NCI-H1930 (cell line): ENCODE measurements around the gene TMF1.

Source experiments
- DNase-seq, 2 experiments: peaks; one replicate each; lab custom pipeline; 2025; lab: John Stamatoyannopoulos, UW

Gene TMF1

DNA sequence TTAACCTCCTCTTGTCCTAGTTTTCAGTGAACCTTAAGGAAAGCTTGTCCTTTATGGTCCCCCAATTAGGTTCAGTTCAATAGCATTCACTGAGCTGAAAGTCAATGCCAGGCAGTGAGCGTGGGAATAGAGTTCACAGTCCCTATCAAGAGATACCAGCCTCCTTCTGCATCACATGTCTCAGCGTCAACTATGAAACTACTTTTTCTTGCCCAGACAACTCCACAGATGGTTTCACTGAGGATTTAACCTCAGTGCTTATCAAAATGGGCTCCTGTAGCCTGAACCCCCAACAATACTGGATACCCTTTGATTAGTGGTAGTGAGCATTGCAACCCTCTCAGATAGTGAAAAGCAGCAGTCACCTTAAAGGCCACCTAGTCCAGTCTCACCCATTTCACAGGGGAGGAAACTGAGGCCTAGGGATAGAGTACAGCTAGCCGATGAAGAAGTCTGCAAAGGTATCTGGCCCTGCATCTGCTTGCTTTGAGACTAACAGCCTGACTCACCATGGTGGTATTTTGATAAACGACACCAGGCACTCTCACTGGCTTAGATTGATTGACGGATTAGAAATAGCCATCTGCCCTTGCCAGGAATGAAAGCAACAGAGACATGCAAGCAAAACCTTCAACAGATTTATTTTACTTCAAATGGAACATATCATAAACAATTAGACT is 29.6 kb upstream of the TMF1 start:
- DNase-seq = no peak

DNA sequence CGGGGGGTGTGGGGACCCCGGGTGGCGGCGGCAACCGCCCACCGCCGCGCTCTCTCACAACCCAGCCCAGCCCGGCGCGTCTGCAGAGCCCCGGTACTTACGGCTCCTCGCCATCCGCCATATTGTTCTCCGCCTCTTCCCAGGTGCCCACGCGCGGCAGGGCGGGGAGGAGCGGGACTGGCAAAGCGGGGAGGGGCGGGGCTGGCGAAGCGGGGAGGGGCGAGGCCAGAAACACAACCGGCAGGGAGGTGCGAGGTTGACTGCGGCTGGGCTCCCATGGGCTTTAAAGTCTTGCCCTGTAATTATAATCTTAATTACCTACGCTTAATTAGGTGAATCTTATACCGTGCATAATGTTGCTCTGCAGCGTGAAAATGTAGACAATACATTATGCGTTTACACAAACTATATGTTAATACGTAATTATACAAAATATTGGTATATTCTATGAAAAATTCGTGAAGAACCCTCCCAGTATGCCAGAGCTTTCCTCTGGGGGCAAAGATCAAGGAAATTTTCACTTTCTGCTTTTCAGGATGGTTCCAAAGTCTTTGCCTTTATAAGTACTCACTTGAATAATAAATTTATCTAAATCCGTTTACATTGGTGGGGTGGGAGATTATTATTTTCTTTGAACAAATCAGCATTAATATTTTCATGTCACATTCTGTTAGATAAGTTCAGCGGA is 28.2 kb upstream of the TMF1 start, which contains the start of gene UBA3:
Gene UBA3, minus strand, starts transcription at position 133 of the 688 bp plus-strand sequence. Its CDS starts 12 bp downstream, at position 121.
- peak; percentile 70 for DNase-seq

DNA sequence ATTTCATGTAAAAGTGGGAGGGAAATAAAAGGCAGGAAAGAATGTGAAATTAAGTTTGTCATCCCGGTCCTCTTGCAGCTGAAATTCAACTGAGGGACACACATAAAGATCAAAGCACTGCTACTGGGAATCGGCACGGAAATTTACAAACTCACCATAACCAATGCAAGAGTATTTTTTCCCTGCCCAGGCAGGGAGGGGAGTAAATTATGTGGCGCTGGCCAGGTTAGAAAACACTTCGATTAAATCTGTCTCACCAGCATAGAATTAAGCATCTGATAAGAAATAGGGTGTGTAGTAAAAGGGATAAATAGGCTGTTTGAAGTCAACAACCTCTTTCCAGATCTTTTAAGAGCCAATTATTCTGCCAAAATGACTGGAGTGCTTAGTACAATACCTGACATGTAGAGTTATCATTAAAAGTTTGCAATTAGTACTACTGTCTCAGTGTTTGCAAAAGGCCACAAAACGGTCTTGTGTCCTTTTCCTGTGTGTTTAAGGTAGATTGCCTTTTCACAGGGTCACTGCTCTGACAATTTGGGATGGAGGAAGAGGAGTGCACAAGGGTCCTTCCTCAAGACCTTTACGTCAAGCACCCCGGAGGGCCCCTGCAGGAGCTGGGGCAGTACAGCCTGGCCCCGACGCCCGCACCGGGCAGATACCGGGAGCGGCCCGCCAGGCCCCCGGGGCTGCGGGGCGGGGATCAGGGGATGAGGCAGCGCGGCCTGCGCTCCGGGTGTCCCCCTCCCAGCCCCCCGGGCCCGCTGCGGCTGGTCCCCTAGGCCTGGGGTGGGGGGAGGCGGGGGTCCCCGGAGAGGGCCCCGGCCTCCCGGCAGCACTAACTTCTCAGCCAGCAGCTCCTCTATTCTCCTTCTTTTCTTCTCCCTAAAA is 27.4 kb upstream of the TMF1 start:
- no peak for DNase-seq

DNA sequence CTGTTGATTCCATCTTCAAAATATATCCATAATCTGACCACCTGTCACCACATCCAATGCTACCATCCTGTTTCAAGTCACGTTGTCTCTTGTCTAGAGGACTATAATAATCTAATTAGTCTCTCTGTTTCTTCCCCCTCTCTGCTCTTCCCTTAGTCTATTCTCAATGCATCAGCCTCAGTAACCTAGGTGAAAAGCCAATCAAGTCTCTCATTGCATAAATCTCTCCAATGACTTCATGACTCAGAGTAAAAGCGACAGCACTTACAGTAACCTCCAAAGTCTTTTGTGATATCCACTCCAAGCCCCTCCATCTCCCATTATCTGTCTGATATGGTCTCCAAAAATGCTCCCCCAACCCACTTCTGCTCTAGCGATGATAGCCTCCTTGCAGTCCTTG is 20.8 kb upstream of the TMF1 start:
- no peak for DNase-seq

DNA sequence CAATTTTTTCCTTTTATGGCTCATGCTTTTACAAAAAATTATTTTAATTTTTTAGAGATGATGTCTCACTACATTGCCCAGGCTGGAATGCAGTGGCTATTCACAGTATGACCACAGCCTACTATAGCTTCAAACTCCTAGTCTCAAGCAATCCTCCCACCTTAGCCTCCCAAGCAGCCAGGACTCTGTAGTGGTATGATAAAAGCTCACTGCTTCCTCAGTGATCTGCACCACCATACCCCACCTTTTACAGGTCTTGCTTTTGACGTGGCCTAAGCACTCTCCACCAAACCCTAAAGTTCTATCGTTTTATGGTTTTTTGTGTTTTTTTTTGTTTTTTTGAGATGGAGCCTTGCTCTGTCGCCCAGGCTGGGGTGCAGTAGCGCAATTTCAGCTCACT is 14.0 kb upstream of the TMF1 start:
- DNase-seq = no peak

DNA sequence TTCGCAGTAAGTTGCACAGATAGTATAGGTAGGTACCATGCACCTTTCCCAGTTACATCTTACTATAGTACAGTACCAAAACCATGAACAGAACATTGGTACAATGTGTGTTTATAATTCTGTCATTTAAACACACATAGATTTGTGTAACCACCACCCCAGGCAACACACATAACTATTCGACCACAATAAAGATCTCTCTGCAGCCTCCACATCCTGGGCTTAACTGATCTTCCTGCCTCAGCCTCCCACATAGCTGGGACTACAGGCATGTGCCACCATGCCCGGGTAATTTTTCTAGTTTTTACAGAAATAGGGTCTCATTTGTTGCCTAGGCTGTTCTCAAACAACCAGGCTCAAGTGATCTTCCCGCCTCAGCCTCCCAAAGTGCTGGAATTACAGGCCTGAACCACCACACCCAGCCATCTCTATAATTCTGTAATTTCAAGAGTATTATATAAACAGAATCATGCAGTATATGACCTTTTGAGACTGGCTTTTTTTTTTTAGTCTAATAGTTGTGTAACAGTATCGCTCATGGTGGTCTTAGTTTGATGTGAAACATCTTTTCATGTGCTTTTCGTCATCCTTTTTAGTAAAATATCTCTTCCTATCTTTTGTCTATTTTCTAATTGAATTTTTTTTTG is 13.3 kb upstream of the TMF1 start:
- no peak for DNase-seq

DNA sequence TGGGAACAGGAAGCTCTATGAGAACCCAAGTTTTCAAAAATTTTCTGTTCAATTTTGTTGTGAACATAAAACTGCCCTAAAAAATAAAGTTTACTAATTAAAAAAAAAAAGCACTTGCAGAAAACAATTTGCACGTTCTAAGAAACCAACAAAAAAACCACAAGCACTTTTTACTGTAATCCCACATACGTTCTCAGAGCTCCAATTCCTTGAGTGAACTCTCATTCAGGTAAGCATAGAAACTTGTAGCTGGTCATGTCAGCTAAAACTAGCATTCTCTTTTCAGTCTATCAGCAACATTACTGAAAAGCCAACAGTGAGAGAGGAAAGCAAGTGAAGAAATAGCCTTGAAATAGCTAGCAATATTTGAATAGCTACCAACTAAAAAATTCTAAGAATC is 11.5 kb upstream of the TMF1 start:
- no peak for DNase-seq

DNA sequence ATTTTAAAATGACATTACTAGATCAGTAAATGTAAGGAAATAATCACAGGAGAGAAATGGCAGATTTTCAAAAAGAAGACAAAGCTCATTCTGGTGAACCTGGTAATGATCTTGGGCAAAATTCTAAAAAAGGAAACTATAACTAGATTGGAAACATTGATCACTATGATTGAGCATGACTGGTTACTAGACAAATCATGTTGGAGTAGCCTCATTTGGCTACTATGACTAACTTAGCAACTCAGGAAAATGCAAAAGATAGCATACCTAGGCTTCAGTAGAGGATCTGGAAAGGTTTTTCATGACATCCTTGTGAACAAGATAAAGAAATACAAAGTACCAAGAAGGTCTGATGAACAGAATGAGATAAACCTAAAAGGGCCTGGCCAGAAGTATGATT is 7.6 kb upstream of the TMF1 start:
- DNase-seq = no peak

DNA sequence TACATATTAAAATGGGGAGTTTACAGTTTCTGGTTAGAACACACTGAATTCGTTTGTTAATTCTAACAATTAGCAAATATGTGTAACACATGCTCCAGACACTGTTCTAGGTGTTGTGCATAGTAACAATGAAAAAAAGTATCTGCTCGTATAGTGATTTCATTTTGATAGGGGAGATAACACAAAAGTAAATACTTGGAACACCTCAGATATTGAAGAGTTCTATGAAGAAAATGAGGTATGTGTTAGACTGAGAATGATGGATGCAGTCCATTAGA is 6.8 kb upstream of the TMF1 start:
- DNase-seq = no peak

DNA sequence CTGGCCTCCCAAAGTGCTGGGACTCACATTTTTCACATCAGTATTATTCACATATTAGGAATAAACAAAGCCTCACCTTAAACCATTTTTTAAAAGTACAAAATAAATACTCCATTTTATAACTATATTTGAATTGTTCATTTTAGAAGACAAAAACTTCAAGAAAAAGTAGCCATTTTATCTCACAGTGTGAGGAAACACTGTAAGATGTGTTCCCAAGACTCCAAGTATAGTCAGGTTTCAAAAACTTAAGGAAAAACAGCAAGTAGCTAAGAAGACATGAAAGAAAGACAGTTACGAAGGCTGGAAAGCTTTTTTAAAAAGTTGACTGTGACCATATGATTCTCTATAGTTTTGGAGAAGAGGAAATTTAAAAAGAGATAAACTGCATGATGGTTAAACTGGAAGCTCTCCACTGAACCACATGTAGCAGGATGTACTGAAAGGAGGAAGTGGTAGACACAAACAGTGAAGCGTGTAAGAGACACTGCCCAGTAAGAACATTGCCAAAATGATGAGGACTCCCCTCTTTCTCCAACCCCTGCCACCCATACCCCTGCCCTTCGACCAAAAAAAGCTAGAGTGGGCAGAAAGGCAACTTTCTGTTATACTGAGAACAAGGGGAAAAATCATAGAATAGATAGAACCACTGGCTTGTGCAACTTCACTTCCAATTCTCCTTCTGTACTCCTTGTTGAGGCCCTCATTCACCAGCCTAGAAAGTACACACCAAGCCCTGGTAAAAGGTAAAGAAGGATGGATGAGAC is 6.2 kb upstream of the TMF1 start:
- no peak for DNase-seq

DNA sequence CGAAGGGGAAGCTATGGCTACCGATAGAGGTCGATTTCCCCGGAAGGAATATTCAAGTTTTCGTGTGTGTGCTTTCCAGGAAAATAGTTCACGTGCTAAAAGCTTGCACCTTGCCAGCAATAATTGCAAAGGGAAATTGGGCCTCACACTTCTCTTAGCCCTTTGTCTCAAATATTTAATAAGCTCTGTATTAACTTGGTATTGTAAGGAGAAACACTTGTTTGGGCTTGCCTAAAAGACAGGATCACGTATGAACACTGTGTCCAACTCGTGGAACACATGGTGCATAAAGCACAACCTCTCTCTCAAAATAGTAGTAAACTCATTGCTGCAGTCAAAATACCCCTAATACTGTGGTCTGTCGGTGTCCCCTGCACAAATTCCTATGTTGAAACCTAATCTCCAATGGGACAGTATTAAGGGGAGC is 352 bp upstream of the TMF1 start:
- no peak for DNase-seq

DNA sequence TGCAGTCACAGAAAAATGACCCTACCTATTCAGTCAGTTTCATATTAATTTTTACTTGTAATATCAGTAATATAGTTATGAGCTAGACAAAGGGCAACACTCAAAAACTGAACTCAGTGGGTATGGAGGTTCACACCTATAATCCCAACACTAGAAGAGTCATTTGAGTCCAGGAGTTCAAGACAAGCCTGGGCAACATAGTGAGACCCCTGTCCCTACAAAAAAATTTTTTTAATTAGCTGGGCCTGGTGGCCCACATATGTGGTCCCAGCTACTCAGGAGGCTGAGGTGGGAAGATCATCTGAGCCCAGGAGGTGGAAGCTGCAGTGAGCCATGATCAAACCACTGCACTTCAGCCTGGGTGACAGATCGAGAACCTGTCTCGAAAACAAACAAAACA is 3.1 kb downstream of the TMF1 start:
- no peak for DNase-seq

DNA sequence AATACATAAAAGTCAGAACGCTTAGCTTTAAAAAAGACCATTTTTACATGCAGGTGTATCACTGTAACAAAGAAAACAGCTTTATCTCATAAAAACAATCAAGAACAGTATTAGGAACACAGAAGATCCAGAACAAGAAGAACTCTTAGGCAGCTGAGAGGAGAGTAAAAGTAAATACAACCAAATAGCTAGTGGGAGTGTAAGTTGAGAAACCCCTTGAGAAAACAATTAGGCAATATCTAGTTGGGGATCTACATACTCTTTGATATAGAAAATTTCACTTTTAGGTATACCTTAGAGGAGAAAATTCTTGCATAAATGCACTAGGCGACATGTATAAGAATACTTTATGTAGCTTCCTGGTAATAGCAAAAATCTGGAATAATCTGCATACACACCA is 7.5 kb downstream of the TMF1 start:
- no peak for DNase-seq

DNA sequence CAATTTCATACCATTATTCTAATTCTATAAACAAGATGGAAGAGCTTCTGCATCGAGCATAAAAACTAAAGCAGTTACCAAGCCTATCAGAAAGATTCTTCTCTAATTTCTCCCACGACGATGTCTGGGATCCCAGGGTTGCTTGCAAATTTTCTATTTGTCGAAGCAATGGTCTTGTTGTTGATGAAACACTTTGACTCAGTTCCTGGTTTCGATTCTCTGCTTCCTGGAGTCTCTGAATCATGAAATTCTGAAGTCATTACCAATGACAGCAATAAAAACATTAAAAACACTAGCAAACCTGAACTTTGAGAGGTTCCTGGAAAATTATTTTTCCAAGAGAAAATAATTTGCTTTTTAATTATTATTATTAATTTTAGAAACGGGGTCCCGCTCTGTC is 18.7 kb downstream of the TMF1 start:
- no peak for DNase-seq

DNA sequence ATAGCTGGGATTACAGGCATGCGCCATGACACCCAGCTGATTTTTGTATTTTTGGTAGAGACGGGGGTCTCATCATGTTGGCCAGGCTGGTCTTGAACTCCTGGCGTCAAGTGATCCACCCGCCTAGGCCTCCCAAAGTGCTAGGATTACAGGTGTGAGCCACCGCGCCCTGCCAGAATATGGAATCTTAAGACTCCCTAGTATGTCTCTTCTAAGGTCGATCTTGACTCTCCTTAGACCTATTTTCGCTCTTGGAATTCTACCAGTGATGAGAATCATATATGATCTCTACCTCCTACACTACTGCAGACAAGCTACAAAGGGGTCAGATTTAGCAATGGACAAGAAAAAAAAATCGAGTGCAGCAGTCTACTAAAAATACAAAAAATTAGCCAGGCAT is 19.4 kb downstream of the TMF1 start:
- no peak for DNase-seq

DNA sequence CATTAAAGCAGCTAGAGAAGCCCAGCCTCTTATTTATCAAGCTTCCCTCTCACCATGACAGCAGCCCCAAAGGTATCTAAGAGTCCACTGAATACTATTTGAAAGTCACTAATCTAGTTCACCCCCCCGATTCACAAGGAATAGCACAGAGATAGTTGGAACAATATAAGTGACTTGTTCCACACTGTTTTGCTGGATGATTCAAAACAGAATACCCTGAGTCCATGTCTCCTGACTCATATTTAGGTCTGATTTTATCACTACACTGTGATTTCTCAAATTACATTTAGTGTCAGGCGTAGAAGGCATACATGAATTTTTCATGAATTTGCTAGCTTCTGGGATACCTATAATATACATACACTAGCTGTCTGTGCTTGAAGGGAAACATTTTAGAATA is 20.0 kb downstream of the TMF1 start:
- DNase-seq = no peak

DNA sequence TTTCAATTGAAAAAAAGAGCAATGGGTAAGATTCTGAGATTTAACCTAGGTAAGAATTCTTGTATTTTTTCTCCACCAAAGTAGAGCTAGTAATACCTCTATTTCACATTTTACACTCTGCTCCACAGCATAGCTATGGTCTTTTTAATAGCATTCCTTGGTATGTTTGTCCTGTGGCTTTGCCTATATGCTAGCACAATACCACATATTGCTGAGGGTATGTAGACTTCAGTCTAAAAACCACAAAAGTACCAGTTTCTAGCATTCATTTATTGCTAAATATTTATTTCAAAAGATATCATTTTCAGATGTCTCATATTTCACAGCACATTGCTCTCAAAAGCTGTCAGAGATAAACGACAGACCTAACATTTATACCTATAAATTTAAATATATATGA is 20.5 kb downstream of the TMF1 start:
- DNase-seq = no peak

DNA sequence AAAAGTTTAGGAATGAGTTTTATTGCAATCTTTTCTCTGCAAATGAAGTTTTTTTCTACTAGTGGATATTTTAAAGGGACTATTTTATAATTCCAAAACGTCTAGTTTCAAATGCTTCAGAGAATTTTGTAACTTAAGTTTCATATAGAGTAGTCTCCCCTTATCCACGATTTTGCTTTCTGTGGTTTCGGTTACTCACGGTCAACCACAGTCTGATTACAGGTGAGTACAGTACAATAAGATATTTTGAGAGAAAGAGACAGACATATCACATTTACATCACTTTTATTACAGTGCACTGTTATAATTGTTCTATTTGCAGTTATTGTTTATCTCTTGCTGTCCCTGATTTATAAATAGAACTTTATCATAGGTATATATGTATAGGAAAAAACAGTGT is 31.3 kb downstream of the TMF1 start:
- DNase-seq = no peak

DNA sequence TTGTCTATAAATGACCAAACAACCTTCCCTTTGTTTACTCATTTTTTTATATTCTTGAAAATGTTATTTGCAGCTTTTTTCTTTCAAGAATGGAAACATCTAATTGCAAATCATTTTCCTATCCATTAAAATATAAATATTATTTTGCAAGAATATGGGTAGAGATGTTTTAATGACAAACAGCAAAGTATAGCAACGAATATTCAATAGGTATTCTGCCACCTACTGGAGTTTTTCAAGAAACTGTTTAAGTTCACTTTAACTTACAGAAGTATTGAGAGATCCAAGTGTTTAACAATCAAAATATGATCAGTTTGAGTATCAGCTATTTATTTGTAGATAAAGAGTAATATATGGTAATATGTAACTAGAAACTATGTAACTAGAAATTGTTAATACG is 31.7 kb downstream of the TMF1 start:
- DNase-seq = no peak

DNA sequence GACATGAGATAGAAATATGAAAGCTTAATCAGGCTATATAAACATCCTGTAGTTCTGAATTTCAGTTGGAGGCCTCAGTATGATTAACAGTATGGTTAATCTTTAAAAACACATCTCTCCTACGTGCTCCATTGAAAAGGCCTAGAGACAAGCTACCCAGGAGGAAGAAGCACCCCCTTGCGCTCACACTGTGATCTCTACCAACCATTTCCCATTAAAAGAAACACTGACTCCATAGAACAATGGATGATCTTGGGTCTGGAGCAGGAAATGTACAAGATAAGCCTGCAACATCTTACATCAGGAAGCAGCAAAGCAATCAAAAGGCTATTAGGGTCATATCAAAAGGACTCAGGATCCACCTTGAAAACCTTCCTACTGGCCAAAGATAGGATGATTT is 35.2 kb downstream of the TMF1 start:
- no peak for DNase-seq

DNA sequence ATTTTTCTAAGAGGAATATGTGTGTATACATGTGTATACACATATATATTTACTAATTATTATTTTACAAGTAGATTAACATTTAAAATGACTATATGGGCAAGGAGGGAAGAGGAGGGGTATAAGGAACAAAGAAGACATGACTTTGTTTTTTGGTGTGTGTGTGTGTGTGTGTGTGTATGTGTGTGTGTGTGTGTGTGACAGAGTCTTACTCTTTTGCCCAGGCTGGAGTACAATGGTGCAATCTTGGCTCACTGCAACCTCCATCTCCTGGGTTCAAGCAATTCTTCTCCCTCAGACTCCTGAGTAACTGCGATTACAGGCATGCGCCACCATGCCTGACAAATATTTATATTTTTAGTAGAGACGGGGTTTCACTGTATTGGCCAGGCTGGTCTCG is 36.0 kb downstream of the TMF1 start:
- no peak for DNase-seq

DNA sequence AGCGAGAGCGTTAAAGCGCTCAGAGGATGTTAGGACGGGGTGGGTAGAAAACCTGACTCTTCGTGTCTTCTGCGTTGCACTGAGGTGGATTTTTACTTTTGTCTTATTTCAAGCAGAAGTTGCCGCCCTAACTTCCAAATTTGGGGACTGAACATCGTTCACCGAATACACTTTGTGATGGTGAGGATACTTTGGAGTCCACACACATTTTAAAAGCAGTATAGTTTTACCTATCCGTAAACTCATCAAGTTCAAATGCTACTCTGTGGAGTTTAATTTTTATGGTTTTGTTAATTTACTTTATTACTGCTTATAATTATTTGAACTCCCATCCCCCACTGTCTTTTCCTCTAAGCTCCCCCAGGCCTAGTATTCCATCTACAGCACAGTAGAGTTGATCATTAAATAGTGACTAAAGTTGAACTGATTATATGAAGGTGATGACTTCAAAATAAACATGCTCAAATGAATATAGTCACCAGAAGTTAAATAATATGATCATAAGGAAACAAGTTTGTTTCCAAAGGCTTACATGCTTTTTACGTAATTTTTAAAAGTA is 38.0 kb downstream of the TMF1 start:
- DNase-seq = no peak
